Measurements from ENCODE around the gene MRPS6.

Gene MRPS6

GRCh38 chr21:34092262-34092921 is 19.0 kb downstream of the MRPS6 start:
- H3K4me3 ChIP-seq (ENCODE audit: severe bottlenecking), result no peak overlapping the region
- ATAC-seq (ENCODE audit: low read depth) (no peak), DNase-seq (ENCODE audit: low spot score) (no peak)
- no peaks in the 10 kb centered on the region for H3K9me3 ChIP-seq (ENCODE audit: severe bottlenecking)
- TF ChIP-seq, protein P1, sequence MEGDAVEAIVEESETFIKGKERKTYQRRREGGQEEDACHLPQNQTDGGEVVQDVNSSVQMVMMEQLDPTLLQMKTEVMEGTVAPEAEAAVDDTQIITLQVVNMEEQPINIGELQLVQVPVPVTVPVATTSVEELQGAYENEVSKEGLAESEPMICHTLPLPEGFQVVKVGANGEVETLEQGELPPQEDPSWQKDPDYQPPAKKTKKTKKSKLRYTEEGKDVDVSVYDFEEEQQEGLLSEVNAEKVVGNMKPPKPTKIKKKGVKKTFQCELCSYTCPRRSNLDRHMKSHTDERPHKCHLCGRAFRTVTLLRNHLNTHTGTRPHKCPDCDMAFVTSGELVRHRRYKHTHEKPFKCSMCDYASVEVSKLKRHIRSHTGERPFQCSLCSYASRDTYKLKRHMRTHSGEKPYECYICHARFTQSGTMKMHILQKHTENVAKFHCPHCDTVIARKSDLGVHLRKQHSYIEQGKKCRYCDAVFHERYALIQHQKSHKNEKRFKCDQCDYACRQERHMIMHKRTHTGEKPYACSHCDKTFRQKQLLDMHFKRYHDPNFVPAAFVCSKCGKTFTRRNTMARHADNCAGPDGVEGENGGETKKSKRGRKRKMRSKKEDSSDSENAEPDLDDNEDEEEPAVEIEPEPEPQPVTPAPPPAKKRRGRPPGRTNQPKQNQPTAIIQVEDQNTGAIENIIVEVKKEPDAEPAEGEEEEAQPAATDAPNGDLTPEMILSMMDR (IDR thresholded peaks at IDR 0.05; ENCODE audit: poor library complexity, severe bottlenecking), result no peak
- H3K27ac ChIP-seq (ENCODE audit: poor library complexity, severe bottlenecking), result no peak overlapping the region
- H3K27me3 ChIP-seq (ENCODE audit: insufficient read depth, poor library complexity, severe bottlenecking), result no peaks in the 10 kb centered on the region
- H3K4me1 ChIP-seq (ENCODE audit: insufficient read depth, poor library complexity, severe bottlenecking), result no peaks in the 10 kb centered on the region
- peaks cover 15% of the 10 kb centered on the region for H3K36me3 ChIP-seq (ENCODE audit: low read depth)

DNA sequence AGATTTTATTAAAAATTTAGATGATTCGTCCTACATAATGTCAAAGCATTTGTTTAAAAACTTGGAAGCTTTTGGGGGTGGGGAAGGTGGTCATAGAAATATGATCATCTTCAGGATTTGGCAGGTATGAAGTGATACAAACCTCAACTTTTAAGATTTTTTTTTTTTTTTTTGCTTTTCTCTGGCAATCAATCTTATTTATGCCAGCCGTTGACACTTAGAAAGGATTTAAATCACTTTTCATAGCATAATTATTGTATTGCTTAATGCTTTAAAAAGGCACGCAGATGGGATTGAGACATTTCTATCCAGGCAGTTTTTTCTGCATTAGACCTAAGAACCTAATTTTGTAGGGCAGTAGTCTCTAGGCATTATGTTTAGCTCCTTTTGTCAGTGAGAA is 19.7 kb downstream of the MRPS6 start:
- Histone ChIP-seq H3K36me3 (ENCODE audit: low read depth) (peaks cover 15% of the 10 kb centered on the region), H3K4me3 (ENCODE audit: severe bottlenecking) (no peak overlapping the region), H3K27ac (ENCODE audit: poor library complexity, severe bottlenecking) (no peak overlapping the region), H3K9me3 (ENCODE audit: severe bottlenecking) (no peaks in the 10 kb centered on the region), H3K27me3 (ENCODE audit: insufficient read depth, poor library complexity, severe bottlenecking) (no peaks in the 10 kb centered on the region), H3K4me1 (ENCODE audit: insufficient read depth, poor library complexity, severe bottlenecking) (no peaks in the 10 kb centered on the region)
- TF ChIP-seq, protein P1 (IDR thresholded peaks at IDR 0.05; ENCODE audit: poor library complexity, severe bottlenecking), result no peak
- ATAC-seq (ENCODE audit: low read depth), result no peak
- no peak for DNase-seq (ENCODE audit: low spot score)

GRCh38 chr21:34094949-34095348 is 21.6 kb downstream of the MRPS6 start:
- no peak overlapping the region for H3K4me3 ChIP-seq (ENCODE audit: severe bottlenecking)
- peaks cover 12% of the 10 kb centered on the region; the same call in 1 of the 2 replicates for H3K36me3 ChIP-seq (ENCODE audit: low read depth)
- no peaks in the 10 kb centered on the region for H3K27me3 ChIP-seq (ENCODE audit: insufficient read depth, poor library complexity, severe bottlenecking)
- TF ChIP-seq, protein P1 (IDR thresholded peaks at IDR 0.05; ENCODE audit: poor library complexity, severe bottlenecking), result no peak
- ATAC-seq (ENCODE audit: low read depth) (no peak), DNase-seq (ENCODE audit: low spot score) (no peak)
- no peaks in the 10 kb centered on the region for H3K4me1 ChIP-seq (ENCODE audit: insufficient read depth, poor library complexity, severe bottlenecking)
- H3K27ac ChIP-seq (ENCODE audit: poor library complexity, severe bottlenecking), result no peak overlapping the region
- no peaks in the 10 kb centered on the region for H3K9me3 ChIP-seq (ENCODE audit: severe bottlenecking)

DNA sequence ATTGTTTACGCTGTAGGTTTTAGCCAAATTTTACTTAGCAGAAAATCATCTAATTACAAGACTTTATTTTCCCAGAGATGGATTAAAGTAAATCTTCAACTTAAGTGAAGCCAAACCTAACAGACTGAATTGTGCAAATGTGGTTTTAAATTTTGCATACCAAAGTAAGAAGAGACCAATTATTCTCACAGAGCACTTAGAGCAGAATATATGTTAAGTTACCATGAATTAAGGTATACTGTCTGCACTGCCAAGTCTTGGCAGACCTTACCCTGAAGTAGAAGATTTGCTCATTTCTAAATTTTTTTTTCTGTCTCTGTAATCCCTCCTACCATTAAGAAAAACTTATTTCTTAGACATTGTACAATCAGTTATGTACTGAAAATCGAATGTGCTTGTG is 24.1 kb downstream of the MRPS6 start:
- H3K4me1 ChIP-seq (ENCODE audit: insufficient read depth, poor library complexity, severe bottlenecking), result no peaks in the 10 kb centered on the region

GRCh38 chr21:34100337-34100736 is 27.0 kb downstream of the MRPS6 start:
- TF ChIP-seq, protein P1 (IDR thresholded peaks at IDR 0.05; ENCODE audit: poor library complexity, severe bottlenecking), result no peak
- Histone ChIP-seq H3K27me3 (ENCODE audit: insufficient read depth, poor library complexity, severe bottlenecking) (no peaks in the 10 kb centered on the region), H3K27ac (ENCODE audit: poor library complexity, severe bottlenecking) (no peak overlapping the region), H3K9me3 (ENCODE audit: severe bottlenecking) (no peaks in the 10 kb centered on the region), H3K4me1 (ENCODE audit: insufficient read depth, poor library complexity, severe bottlenecking) (no peaks in the 10 kb centered on the region), H3K4me3 (ENCODE audit: severe bottlenecking) (no peak overlapping the region), H3K36me3 (ENCODE audit: low read depth) (peaks cover 3% of the 10 kb centered on the region)
- DNase-seq (ENCODE audit: low spot score) (no peak), ATAC-seq (ENCODE audit: low read depth) (no peak)

More for the DNA sequence above, 24.1 kb downstream of the MRPS6 start:
- TF ChIP-seq, protein P1 (IDR thresholded peaks at IDR 0.05; ENCODE audit: poor library complexity, severe bottlenecking), result no peak
- Histone ChIP-seq H3K27me3 (ENCODE audit: insufficient read depth, poor library complexity, severe bottlenecking) (no peaks in the 10 kb centered on the region), H3K4me3 (ENCODE audit: severe bottlenecking) (no peak overlapping the region), H3K9me3 (ENCODE audit: severe bottlenecking) (no peaks in the 10 kb centered on the region), H3K36me3 (ENCODE audit: low read depth) (peaks cover 5% of the 10 kb centered on the region; the same call in 1 of the 2 replicates), H3K27ac (ENCODE audit: poor library complexity, severe bottlenecking) (no peak overlapping the region)
- no peak for DNase-seq (ENCODE audit: low spot score)
- ATAC-seq (ENCODE audit: low read depth), result no peak

Measured in RWPE2 (cell line).